Activated CD4-positive, alpha-beta memory T cell treated with anti-CD3 and anti-CD28 coated beads, Interleukin-2, amount 10 ng/mL, durations not matched to agents 7 days and 5 days (primary cell): Measurements from ENCODE around the gene NRG3. TPM values are rescaled to one million over a fixed set of nuclear protein-coding genes. Genes with fewer than 3 reads are reported as not detected.
"Not testable (repeated sequence)": the region's sequence is repeated elsewhere in the genome, so short reads cannot be mapped to it uniquely, and the experiment has no call there.

Experiments
- CTCF ChIA-PET: fragments of 350-600 bp; sonication (Branson Sonifier 250); formaldehyde crosslinking; loops from one replicate; lab custom pipeline; 2021; ENCODE audit warnings: antibody characterized with exemption, inconsistent platforms; lab: Charles Lee
- POLR2A ChIA-PET: fragments of 350-600 bp; sonication (Branson Sonifier 250); formaldehyde crosslinking; loops from one replicate; lab custom pipeline; 2021; ENCODE audit warnings: antibody characterized with exemption; lab: Charles Lee
- DNase-seq: peaks from one replicate; pipeline ENCODE4 v3.0.0-alpha.2; 2020
- H3K27ac Mint-ChIP-seq: one replicate; pipeline ENCODE4 v1.8.0; 2021; ENCODE audit warnings: mild to moderate bottlenecking, mixed read lengths
- H3K27me3 Mint-ChIP-seq: one replicate; pipeline ENCODE4 v1.8.0; 2021; ENCODE audit warnings: mixed read lengths
- H3K36me3 Mint-ChIP-seq: one replicate; pipeline ENCODE4 v1.8.0; 2021; ENCODE audit warnings: low read depth, mixed read lengths
- H3K4me1 Mint-ChIP-seq: one replicate; pipeline ENCODE4 v1.8.0; 2021; ENCODE audit warnings: mixed read lengths
- H3K4me3 Mint-ChIP-seq: one replicate; pipeline ENCODE4 v1.8.0; 2021; ENCODE audit warnings: mild to moderate bottlenecking, mixed read lengths
- H3K9me3 Mint-ChIP-seq: one replicate; pipeline ENCODE4 v1.8.0; 2021; ENCODE audit warnings: mixed read lengths
- total RNA-seq, 2 experiments: library from RNA; stranded (reverse); gene quantifications; one replicate each; pipeline ENCODE4 v1.2.3, GENCODE V29; 2021

The NRG3 gene
- total RNA-seq, 2 experiments from 2014 or later, result not detected

- Mint-ChIP-seq H3K9me3 (peaks cover 5% of the 10 kb centered on the region), H3K27me3 (no peaks in the 10 kb centered on the region), H3K4me1 (no peaks in the 10 kb centered on the region), H3K27ac (no peak overlapping the region), H3K36me3 (no peaks in the 10 kb centered on the region), H3K4me3 (no peak overlapping the region)
- no peak for DNase-seq
- POLR2A ChIA-PET, result no interaction called here
- CTCF ChIA-PET, result no interaction called here
Observed at GRCh38 chr10:82625512-82626189, 750.7 kb downstream of the NRG3 start.

GRCh38 chr10:82628373-82628772 is 753.4 kb downstream of the NRG3 start:
- POLR2A ChIA-PET, result no interaction called here

GRCh38 chr10:82643076-82643475 is 768.1 kb downstream of the NRG3 start:
- no peaks in the 10 kb centered on the region for H3K36me3 Mint-ChIP-seq
- H3K27me3 Mint-ChIP-seq, result no peaks in the 10 kb centered on the region
- no peaks in the 10 kb centered on the region for H3K4me1 Mint-ChIP-seq
- POLR2A ChIA-PET, result no interaction called here
- no peak overlapping the region for H3K27ac Mint-ChIP-seq
- DNase-seq, result no peak
- CTCF ChIA-PET, result no interaction called here
- H3K4me3 Mint-ChIP-seq, result no peak overlapping the region
- no peaks in the 10 kb centered on the region for H3K9me3 Mint-ChIP-seq

More at GRCh38 chr10:82628373-82628772, 753.4 kb downstream of the NRG3 start:
- CTCF ChIA-PET, result no interaction called here
- Mint-ChIP-seq H3K9me3 (peaks cover 7% of the 10 kb centered on the region), H3K27ac (no peak overlapping the region), H3K27me3 (no peaks in the 10 kb centered on the region), H3K4me1 (no peaks in the 10 kb centered on the region), H3K36me3 (no peaks in the 10 kb centered on the region), H3K4me3 (no peak overlapping the region)
- DNase-seq, result no peak

- DNase-seq, result no peak
- Mint-ChIP-seq H3K4me3 (no peak overlapping the region), H3K9me3 (no peaks in the 10 kb centered on the region), H3K27ac (no peak overlapping the region), H3K27me3 (no peaks in the 10 kb centered on the region), H3K4me1 (no peaks in the 10 kb centered on the region), H3K36me3 (no peaks in the 10 kb centered on the region)
- ChIA-PET POLR2A (no interaction called here), CTCF (no interaction called here)
Observed at GRCh38 chr10:82643601-82644000, 768.6 kb downstream of the NRG3 start.

GRCh38 chr10:82645221-82645620 is 770.2 kb downstream of the NRG3 start:
- ChIA-PET CTCF (no interaction called here), POLR2A (no interaction called here)
- Mint-ChIP-seq H3K27ac (no peak overlapping the region), H3K36me3 (no peaks in the 10 kb centered on the region), H3K27me3 (no peaks in the 10 kb centered on the region), H3K4me3 (no peak overlapping the region), H3K9me3 (peaks cover 2% of the 10 kb centered on the region), H3K4me1 (no peaks in the 10 kb centered on the region)
- no peak for DNase-seq

GRCh38 chr10:82653244-82654155 is 778.5 kb downstream of the NRG3 start:
- Mint-ChIP-seq H3K27me3 (no peaks in the 10 kb centered on the region), H3K27ac (no peak overlapping the region), H3K9me3 (peaks cover 8% of the 10 kb centered on the region), H3K4me3 (no peak overlapping the region), H3K4me1 (no peaks in the 10 kb centered on the region), H3K36me3 (no peaks in the 10 kb centered on the region)
- DNase-seq, result no peak
- CTCF ChIA-PET, result no interaction called here
- POLR2A ChIA-PET, result no interaction called here

- Mint-ChIP-seq H3K4me1 (no peaks in the 10 kb centered on the region), H3K27me3 (no peaks in the 10 kb centered on the region), H3K27ac (no peak overlapping the region), H3K36me3 (no peaks in the 10 kb centered on the region), H3K4me3 (no peak overlapping the region), H3K9me3 (no peaks in the 10 kb centered on the region)
- CTCF ChIA-PET, result no interaction called here
- POLR2A ChIA-PET, result no interaction called here
- no peak for DNase-seq
Observed at GRCh38 chr10:82660205-82660604, 785.2 kb downstream of the NRG3 start.

- Mint-ChIP-seq H3K4me3 (no peak overlapping the region), H3K27ac (no peak overlapping the region), H3K9me3 (no peaks in the 10 kb centered on the region), H3K4me1 (no peaks in the 10 kb centered on the region), H3K36me3 (no peaks in the 10 kb centered on the region), H3K27me3 (no peaks in the 10 kb centered on the region)
- ChIA-PET POLR2A (no interaction called here), CTCF (no interaction called here)
- no peak for DNase-seq
Observed at GRCh38 chr10:82660986-82661385, 786.0 kb downstream of the NRG3 start.

- ChIA-PET CTCF (no interaction called here), POLR2A (no interaction called here)
- Mint-ChIP-seq H3K4me1 (no peaks in the 10 kb centered on the region), H3K27ac (no peak overlapping the region), H3K9me3 (no peaks in the 10 kb centered on the region), H3K4me3 (no peak overlapping the region), H3K36me3 (no peaks in the 10 kb centered on the region), H3K27me3 (no peaks in the 10 kb centered on the region)
- DNase-seq, result no peak
Observed at GRCh38 chr10:82661701-82662100, 786.7 kb downstream of the NRG3 start.

- no peak overlapping the region for H3K4me3 Mint-ChIP-seq
- ChIA-PET CTCF (no interaction called here), POLR2A (no interaction called here)
- no peak overlapping the region for H3K27ac Mint-ChIP-seq
- H3K36me3 Mint-ChIP-seq, result no peaks in the 10 kb centered on the region
- no peaks in the 10 kb centered on the region for H3K4me1 Mint-ChIP-seq
- H3K27me3 Mint-ChIP-seq, result no peaks in the 10 kb centered on the region
- no peak for DNase-seq
- peaks cover 7% of the 10 kb centered on the region for H3K9me3 Mint-ChIP-seq
Observed at GRCh38 chr10:82668221-82668895, 793.4 kb downstream of the NRG3 start.

GRCh38 chr10:82674036-82674435 is 799.0 kb downstream of the NRG3 start:
- H3K27ac Mint-ChIP-seq, result no peak overlapping the region
- no peaks in the 10 kb centered on the region for H3K4me1 Mint-ChIP-seq
- POLR2A ChIA-PET, result no interaction called here
- CTCF ChIA-PET, result no interaction called here
- H3K36me3 Mint-ChIP-seq, result no peaks in the 10 kb centered on the region
- peaks cover 11% of the 10 kb centered on the region for H3K9me3 Mint-ChIP-seq
- DNase-seq, result no peak
- H3K4me3 Mint-ChIP-seq, result no peak overlapping the region
- no peaks in the 10 kb centered on the region for H3K27me3 Mint-ChIP-seq

- CTCF ChIA-PET, H3K27ac Mint-ChIP-seq, H3K9me3 Mint-ChIP-seq, POLR2A ChIA-PET, DNase-seq, H3K4me3 Mint-ChIP-seq, H3K27me3 Mint-ChIP-seq, H3K36me3 Mint-ChIP-seq, H3K4me1 Mint-ChIP-seq: not testable (repeated sequence)
Observed at GRCh38 chr10:82677932-82678331, 802.9 kb downstream of the NRG3 start.

- H3K9me3 Mint-ChIP-seq, POLR2A ChIA-PET, DNase-seq, H3K36me3 Mint-ChIP-seq, H3K27me3 Mint-ChIP-seq, H3K27ac Mint-ChIP-seq, H3K4me1 Mint-ChIP-seq, H3K4me3 Mint-ChIP-seq, CTCF ChIA-PET: not testable (repeated sequence)
Observed at GRCh38 chr10:82678451-82678850, 803.5 kb downstream of the NRG3 start.
